ENCODE measurements around the gene TMED6.

The TMED6 gene

DNA sequence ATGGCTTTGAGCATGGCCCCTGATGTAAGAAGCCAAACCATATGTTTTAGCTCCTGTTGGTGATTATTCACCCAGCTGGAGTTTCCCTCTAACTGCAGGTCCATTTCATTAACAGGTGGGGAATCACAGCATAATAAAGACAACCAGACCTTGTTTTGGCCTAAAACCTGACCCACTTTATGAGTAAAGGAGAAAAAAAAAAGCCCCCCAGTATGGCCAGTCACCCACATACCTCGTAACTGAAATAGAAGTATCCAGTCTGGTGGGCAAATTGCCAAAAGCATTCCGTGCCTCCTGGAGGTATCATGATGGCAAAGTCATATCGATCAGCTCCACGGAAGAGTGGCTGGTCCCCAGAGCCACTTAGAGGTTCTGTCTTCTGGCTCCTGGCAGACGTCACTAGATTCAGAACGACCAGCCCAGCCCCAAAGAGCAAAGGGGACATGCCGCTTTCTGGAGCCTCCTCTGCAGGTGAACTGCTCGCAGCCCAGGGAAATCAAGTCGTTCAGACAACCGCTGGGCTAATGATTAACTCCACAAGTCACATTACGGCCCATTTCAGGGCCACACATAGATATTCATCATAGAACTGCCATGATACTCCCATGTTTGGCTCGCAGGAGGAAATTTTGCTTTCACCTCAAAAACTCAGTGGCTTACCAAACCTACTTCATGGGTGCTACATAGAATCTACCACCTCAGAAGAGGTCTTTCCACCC lies at the start of gene TMED6:
Gene TMED6, minus strand, starts transcription at position 478 of the 719 bp plus-strand sequence. Its CDS starts 33 bp downstream, at position 445.
- DNase-seq (ENCODE audit: low read depth) = no peak

GRCh38 chr16:69399361-69399760 lies 47.8 kb upstream of the TMED6 start:
- no peak for DNase-seq (ENCODE audit: low read depth)

DNA sequence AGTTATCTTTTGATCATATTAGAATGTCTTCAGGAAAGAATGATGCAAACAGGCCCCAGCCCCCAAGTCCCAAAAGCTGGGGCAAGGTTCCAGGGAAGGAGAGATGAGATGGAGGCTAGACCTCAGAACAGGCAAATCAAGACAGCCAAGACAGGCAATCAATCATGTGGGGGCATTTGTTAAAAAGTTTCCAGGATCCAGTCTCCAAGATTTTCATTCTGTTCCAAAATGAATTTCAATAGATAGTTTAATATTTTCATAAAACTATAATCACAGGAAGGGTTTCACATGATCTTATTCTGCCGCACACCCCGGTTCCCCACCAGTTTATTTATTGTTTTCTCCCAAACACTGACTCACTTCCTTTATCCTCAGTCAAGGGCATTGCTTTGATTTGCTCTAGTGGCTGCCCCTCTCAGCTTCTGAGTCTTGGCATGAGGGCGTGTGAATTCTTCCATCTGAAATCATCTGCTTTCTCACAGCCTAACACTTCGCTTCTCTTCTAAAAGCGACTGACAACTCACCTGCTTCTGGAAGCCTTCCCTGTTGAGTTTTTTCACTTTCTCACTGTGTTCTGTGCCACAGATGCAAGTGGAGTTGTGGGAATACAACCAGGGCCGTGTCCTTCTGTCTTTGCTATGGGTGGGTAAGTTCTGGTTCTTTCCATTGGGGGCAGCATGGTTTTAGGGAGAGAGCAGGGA lies 46.4 kb upstream of the TMED6 start:
- DNase-seq (ENCODE audit: low read depth) = peak; percentile 62

GRCh38 chr16:69396187-69397061 lies 44.8 kb upstream of the TMED6 start:
- DNase-seq (ENCODE audit: low read depth) = peak; percentile 88

DNA sequence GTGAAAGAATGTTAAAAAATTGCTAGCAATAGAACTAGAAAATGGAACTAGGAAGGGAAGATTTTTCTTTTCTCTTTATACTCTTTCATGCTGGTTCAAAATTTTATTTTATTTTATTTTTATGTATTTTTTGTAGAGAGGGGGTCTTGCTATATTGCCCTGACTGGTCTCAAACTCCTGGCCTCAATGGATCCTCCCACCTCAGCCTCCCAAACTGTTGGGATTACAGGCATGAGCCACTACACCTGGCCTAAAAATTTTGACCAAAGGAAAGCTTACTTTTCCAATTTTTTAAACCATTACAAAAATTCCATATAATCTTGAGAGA lies 44.2 kb upstream of the TMED6 start:
- DNase-seq (ENCODE audit: low read depth) = no peak

GRCh38 chr16:69393898-69394849 lies 42.6 kb upstream of the TMED6 start:
- DNase-seq (ENCODE audit: low read depth) = no peak

DNA sequence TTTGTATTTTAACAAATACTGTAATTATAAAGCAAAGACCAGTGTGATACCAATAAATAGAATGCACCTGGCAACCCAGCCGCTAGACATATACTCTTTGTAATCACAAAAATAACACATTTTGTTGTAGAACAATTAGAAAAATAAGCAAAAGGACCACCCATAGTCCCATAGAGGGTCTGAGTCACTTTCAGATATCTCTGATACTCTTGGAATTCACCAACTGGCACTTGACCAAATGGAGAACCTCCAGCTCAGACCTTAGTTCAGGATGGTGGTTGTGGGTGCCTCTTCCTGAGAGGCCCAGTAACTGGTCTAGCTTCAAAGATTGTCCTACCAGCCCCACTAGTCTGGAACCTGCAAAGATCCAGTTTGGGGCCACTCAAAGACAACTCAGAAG lies 35.0 kb upstream of the TMED6 start:
- no peak for DNase-seq (ENCODE audit: low read depth)

DNA sequence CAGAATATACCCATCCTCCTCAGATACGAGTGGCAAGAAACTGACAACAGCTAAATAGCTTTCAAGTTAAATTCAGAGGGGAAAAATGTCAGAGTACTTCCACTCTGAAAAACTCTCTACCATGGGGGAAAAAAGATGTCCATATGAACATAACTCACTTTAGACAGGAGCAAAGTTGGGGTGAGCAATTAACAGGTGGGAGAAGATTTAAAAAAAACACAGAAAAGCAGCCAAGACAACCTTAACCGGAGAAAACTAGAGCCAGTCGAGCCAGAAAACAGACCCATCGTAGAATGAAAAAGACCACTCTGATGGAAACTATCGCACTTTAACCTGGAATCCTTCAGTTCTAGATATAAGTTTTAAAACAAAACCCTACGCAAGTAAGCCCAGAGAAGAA lies 33.4 kb upstream of the TMED6 start:
- no peak for DNase-seq (ENCODE audit: low read depth)

DNA sequence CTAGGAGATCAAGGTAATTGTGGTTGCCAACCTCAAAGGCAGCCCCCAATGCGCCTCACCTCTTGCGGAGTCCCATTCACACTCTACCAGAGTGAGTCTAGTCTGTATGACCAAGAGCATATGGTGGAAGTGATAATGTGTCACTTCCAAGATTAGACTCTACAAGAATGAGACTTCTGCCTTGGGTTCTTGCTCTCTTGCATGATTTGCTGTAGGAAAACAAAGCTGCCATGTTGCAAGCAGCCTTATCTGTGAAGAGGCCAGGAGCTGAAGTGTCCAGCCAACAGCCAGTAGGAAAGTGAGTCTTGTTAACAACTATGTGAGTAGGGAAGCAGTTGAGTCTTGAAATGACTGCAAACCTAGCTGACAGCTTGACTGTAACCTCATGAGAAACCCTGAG lies 30.8 kb upstream of the TMED6 start:
- DNase-seq (ENCODE audit: low read depth) = no peak

DNA sequence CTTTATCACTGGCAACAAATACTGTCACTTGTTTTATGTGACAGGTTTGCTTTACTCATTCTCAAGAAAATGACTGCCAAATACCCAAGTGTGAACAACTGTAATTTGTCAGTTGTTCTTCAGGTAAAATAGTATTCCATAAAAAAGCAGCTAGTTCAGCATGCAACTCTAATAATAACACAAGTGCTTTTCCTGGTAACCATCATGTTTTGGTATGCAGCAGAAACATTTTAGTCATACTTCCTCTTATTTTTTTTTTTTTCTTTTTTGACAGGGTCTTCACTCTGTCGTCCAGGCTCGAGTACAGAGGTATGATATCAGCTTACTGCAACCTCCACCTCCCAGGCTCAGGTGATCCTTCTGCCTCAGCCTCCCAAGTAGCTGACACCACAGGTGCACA lies 29.6 kb upstream of the TMED6 start:
- DNase-seq (ENCODE audit: low read depth) = no peak

DNA sequence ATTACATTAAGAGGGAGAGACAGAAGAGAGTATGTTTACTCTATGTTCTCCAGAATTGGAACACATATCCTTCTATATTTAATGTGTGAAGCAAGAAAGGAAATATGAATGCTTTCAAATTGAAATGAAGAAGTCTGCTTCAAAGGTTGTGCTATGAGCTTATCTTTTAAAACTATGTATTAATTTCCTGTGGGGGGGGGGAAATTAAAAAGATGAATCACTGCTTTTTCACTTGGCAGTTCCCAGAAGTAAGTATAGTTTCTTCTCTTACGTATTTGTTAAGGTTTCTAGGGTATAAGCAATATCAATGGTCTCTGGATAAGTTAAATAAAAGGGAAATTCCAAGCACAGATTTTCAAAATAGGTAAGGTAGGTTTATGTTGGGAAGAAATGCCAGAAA lies 27.2 kb upstream of the TMED6 start:
- no peak for DNase-seq (ENCODE audit: low read depth)

DNA sequence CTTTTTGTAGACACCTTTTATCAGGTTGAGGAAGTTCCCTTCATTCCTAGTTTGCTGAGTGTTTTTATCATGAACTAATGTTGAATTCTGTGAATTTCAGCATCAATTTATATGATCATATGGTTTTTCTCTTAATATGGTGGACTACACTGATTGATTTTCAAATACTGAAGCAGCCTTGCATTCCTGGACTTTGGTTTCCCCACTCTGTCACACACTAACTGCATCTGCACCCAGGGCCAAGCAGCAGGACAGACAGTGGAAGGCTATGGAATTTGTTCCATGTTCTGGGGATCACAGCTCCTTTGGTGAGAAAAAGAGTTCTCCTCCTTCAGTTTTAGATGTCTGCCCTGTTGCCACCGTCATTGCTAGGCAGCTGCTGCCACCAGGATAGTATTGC lies 26.4 kb upstream of the TMED6 start:
- no peak for DNase-seq (ENCODE audit: low read depth)

- no peak for DNase-seq (ENCODE audit: low read depth)
Measured at GRCh38 chr16:69376393-69377059, 24.9 kb upstream of the TMED6 start.

- DNase-seq (ENCODE audit: low read depth) = no peak
Measured at GRCh38 chr16:69373019-69373418, 21.4 kb upstream of the TMED6 start.

GRCh38 chr16:69371564-69371963 lies 20.0 kb upstream of the TMED6 start:
- DNase-seq (ENCODE audit: low read depth) = no peak

GRCh38 chr16:69368866-69369265 lies 17.3 kb upstream of the TMED6 start:
- DNase-seq (ENCODE audit: low read depth) = no peak

GRCh38 chr16:69367980-69368379 lies 16.4 kb upstream of the TMED6 start:
- no peak for DNase-seq (ENCODE audit: low read depth)

DNA sequence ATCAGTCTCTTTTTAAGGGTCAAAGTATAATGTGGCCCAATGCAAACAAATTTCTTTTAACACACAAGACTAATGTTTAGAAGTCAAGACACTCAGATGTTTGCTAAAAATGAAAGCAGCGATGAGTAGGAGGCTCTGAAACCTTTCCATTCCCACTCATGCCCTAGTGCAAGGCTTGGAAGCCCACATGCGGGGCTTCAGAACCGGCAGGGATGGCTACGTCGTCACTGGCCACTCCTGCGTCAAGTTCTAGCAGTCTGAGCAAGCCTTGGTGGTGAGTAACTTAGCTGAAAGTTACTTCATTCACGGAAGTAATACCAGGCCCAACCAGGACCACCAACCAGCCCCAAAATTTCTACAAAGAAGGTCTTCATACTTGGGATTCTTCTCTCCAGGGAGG lies 14.8 kb upstream of the TMED6 start:
- no peak for DNase-seq (ENCODE audit: low read depth)

- DNase-seq (ENCODE audit: low read depth) = no peak
Measured at GRCh38 chr16:69365901-69366300, 14.3 kb upstream of the TMED6 start.

DNA sequence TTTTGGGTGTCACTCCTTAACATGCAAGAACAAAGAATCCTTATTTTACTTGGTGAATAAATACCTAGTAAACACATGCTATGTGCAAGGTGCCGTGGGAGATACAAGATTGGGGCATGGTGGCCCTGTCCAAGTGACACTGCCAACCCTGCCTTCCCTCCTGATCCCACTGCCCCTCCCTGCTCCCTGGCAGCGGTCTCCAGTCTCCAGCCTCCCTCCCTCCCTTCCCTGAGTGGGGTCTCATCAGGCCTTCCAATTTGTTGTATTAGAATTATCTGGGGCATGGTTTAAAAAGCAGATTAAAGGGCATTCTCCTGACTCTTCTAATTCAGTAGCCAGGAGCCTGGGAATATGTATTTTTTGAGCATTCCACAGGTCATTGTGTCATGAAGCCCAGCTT lies 12.5 kb upstream of the TMED6 start:
- DNase-seq (ENCODE audit: low read depth) = no peak

- DNase-seq (ENCODE audit: low read depth) = no peak
Measured at GRCh38 chr16:69363281-69363717, 11.7 kb upstream of the TMED6 start.

All from stromal cell of bone marrow (primary cell).